Fibroblast of the aortic adventitia (primary cell): ENCODE data around the gene TNRC6A. TPM values are rescaled to one million over a fixed set of nuclear protein-coding genes. Genes with fewer than 3 reads are reported as not detected.
"Not testable (repeated sequence)": the region's sequence is repeated elsewhere in the genome, so short reads cannot be mapped to it uniquely, and the experiment has no call there.

Experiments
- DNase-seq: peaks from one replicate; pipeline ENCODE4 v3.0.0-alpha.2; 2010; ENCODE audit warnings: low read depth
- H3K4me3 ChIP-seq: 2 replicates; pipeline ENCODE4 v1.5.1; 2011; ENCODE audit warnings: low read depth, mild to moderate bottlenecking, control low read depth, low read length, moderate library complexity
- CTCF ChIP-seq: IDR thresholded peaks from 2 replicates; pipeline ENCODE4 v1.5.1; 2011; ENCODE audit warnings: mild to moderate bottlenecking, low read length, control low read depth, inconsistent platforms; ENCODE audit not compliant: insufficient read depth
- total RNA-seq: library from RNA; depleted of rRNA; stranded (reverse); fragments of >200 nt; gene quantifications from 2 replicates; pipeline ENCODE4 v1.2.3, GENCODE V29; 2012; ENCODE audit warnings: low replicate concordance

The TNRC6A gene
- total RNA-seq, 1 donor: 32.2 TPM

GRCh38 chr16:24745391-24745790, 15.9 kb downstream of the TNRC6A start:
- DNase-seq: no peak
- TF ChIP-seq CTCF: no peak
- no peak overlapping the region for H3K4me3 ChIP-seq

- TF ChIP-seq CTCF: no peak
- DNase-seq: no peak
- no peak overlapping the region for H3K4me3 ChIP-seq
Observed at GRCh38 chr16:24745791-24746190, 16.3 kb downstream of the TNRC6A start.

- H3K4me3 ChIP-seq: no peak overlapping the region
- DNase-seq: no peak
- TF ChIP-seq CTCF: no peak
Observed at GRCh38 chr16:24747441-24747840, 18.0 kb downstream of the TNRC6A start.

- peak; percentile 91 for DNase-seq
- no peak for TF ChIP-seq CTCF
- H3K4me3 ChIP-seq: no peak overlapping the region
Observed at GRCh38 chr16:24748242-24748641, 18.8 kb downstream of the TNRC6A start.

GRCh38 chr16:24749310-24749709, 19.9 kb downstream of the TNRC6A start:
- no peak for DNase-seq
- no peak overlapping the region for H3K4me3 ChIP-seq
- no peak for TF ChIP-seq CTCF

- not testable (repeated sequence) for DNase-seq, H3K4me3 ChIP-seq
Observed at GRCh38 chr16:24749872-24750271, 20.4 kb downstream of the TNRC6A start.

GRCh38 chr16:24753000-24753399, 23.5 kb downstream of the TNRC6A start:
- no peak for TF ChIP-seq CTCF
- DNase-seq: no peak
- H3K4me3 ChIP-seq: no peak overlapping the region
